HPDE6-E6E7 (cell line): Measurements from ENCODE around the gene ITPRIPL2.

Source experiments
- DNase-seq: peaks from one replicate; pipeline ENCODE4 v3.0.0; 2011; ENCODE audit warnings: missing footprints; ENCODE audit errors: extremely low spot score

ITPRIPL2 gene

DNA sequence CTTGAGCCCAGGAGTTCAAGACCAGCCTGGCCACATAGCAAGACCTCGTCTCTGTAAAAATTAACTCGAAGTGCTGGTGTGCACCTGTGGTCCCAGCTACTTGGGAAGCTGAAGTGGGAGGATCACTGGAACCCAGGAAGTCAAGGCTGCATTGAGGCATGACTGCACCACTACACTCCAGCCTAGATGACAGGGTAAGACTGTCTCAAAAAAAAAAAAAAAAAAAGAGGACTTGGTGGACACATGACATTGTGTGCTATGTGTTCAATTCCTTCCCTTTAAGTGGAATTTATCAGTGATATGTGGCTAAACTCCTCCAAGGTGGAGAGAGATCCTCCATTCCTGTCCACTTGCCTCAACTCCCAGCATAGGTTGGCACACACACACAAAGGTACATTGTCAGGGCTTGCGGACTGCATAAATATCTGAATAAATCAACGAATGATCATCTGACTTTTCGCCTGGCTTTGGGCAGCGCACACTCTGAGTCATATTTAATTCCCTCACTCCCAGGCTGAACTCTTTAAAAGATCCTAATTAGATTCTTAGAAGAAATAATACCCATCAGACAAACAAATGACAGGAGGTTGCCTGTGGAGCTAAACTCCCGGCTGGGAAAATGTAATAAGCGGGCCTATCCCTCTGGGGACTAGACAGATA lies 29.3 kb downstream of the ITPRIPL2 start:
- no peak for DNase-seq

DNA sequence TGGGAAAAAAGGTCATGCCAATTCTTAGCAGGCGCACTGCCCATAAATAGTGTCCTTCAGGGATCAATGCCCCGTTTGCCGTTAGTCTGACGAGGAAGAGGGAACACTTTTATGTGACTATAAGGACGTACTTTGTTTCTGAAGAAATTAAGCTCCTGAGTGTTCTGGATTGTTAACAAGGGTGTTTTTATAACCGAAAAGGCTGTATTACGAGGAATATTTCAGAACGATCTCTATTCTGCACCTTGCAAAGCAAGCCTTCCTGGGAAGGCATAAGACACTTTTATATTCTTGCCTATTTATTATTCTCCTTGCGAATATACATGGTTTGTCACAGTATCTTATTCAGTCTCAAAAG lies 29.8 kb downstream of the ITPRIPL2 start:
- no peak for DNase-seq

DNA sequence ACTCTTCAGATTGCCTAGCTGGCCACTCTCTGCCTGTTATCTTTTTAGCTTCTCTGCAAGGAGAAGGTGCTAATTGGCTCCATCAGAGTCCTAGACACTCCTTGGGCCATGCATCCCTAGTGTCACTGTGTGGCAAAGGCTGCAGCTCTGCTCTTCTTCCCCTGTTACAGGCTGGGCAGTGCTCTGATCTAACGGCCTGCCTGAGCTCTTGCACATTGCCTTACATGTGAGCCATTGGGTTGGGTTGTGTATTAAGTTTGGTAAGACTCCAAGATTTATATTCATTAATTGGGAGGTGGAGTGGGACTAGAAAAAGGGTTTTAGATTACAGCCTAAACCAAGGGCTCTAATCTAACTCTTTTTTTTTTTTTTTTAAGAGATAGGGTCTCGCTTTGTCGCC lies 31.2 kb downstream of the ITPRIPL2 start:
- DNase-seq = no peak

DNA sequence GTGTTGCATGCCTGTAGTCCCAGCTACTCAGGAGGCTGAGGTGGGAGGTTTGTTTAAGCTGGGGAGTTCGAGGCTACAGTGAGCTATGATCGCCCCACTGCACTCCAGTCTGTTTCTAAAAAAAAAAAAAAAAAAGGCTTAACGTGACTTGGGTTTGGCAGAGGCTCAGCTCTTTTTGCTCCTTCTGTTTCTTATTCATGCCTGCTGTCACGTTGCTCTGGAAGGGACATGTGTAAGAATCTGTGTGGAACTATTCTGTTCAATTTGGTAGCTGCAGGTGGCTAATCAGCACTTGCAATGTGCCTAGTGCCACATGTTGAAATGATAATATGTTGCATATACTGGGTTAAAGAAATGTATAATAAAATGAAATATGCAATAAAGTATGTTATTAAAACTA lies 33.4 kb downstream of the ITPRIPL2 start:
- no peak for DNase-seq

DNA sequence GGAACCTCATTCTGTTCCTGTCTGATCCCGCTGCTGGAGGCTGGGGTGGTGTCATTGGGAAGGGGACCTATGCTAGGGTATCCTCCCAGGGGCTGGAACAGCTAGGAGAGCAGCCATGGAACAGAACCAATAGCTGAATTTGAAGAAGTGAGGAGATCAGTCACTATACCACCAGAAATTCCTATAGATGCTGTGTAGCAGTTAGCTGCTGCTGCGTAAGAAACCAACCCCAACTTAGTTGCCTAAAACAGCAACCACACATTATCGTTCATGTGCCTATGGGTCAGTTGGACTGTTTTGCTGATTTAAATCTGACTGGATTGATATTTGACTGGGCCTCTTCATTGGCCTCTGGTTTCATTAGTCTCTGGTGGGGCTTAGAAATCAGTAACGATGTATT lies 33.9 kb downstream of the ITPRIPL2 start:
- no peak for DNase-seq

DNA sequence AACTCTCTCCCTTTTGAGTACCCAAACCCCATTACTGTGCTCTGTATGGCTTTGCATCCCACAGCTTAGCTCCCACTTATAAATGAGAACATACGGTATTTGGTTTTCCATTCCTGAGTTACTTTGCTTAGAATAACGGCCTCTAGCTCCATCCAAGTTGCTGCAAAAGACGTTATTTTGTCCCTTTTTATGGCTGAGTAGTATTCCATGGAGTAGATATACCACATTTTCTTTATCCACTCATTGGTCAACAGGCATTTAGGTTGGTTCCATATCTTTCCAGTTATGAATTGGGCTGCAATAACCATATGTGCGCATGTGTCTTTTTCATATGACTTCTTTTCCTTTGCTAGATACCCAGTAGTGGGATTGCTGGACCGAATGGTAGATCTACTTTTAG lies 34.4 kb downstream of the ITPRIPL2 start:
- no peak for DNase-seq

DNA sequence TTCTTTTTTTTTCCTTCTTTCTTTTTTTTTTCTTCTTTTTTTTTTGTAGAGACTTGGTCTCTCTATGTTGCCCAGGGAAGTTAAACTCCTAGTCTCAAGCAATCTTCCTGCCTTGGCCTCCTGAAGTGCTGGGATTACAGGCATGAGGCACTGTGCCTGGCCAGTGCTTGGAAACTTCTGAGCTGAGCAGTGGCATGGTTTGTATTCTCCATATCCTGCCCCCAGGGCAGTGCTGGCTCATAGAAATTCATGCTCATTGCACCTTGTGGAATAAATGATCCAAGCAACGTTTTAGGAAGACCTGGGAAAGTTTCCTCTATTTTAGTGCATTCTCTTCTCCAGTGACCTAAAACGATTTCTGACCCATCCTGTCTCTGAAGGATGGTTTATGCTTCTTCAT lies 37.5 kb downstream of the ITPRIPL2 start:
- no peak for DNase-seq

DNA sequence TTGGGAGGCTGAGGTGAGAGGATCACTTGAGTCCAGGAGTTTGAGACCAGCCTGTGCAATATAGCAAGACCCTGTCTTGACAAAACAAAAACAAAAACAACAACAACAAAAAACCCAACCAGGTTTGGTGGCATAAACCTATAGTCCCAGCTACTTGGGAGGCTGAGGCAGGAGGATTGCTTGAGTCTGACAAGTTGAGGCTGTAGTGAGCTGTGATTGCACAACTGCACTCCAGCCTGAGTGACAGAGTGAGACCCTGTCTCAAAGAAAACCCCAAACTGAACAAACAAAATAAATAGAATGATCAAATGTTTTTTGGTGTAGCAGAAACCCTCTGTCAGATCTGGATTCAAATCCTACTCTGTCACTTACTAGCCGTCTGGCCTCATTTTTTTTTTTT lies 38.3 kb downstream of the ITPRIPL2 start:
- DNase-seq = no peak

DNA sequence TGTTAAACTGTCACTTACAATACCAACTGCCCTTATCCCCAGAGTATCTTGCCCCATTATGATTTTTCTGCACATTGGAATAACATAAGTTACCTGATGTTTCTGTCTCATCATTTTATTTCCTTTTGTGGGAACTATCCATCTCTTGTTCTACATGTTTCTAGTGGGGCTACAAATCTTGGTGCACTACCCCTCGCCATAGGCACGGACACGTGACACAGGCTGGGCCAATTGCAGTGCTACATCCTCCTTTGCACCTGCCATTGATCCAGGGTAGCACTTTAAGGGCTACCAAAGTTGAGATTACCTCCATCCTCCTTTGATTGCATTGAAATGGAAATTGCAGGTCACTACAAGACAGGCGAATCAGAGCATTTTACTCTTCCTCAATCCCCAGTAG lies 40.1 kb downstream of the ITPRIPL2 start:
- DNase-seq = no peak

DNA sequence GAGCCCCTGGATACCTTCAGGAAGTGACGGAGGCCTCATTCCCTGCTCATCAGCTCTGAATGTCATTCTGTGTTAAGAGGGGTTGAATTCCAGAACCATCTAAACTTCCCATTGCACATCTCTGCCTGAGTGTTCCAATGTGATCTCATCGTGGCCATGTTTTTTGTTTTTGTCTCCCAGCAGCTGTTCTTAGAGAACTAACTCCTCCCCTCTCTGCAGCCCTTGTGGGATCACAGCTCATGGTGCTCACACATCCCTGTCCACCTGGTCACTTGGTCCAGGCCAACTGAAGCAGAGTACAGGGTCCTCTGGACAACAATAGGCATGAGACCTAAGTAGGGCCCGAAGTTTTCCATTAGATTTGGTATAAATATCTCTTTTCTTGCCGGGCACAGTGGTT lies 48.3 kb downstream of the ITPRIPL2 start:
- DNase-seq = no peak

DNA sequence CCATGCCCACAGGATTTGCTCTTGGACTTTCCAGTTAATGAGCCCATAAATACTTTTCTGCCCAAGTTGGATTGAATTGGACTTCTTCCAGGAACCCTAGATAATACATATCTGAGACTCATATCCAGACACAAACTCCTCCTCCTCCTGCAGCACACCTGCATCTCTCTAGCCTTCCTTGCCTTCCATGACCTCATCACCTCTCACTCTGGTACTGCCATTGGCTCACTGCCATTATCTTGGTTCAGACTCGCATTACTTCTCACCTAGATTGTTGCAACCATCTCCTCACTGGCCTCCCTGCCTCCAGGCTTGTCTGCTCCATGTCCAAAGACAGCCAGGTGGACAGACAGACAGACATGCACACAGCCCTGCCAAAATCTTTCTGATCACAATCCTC lies 49.5 kb downstream of the ITPRIPL2 start:
- no peak for DNase-seq

DNA sequence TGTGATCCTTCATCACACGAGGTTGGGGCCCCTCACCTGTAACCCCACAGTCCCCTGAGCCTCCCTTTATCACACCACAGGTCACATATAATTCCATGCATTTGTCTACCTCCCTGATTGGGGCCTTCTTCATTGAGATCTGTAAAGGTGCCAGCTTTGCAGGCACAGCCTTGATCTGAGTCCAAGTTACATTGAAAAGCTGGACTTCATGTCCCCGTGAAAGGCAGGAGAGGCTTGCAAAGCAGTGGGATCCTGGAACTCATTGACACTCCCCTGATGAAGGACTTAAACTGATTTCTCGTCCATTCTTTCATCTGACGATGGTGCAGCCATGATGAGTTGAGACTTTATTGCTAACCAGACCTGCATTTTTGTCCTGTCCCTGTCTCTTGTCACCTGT lies 50.5 kb downstream of the ITPRIPL2 start:
- DNase-seq = no peak

DNA sequence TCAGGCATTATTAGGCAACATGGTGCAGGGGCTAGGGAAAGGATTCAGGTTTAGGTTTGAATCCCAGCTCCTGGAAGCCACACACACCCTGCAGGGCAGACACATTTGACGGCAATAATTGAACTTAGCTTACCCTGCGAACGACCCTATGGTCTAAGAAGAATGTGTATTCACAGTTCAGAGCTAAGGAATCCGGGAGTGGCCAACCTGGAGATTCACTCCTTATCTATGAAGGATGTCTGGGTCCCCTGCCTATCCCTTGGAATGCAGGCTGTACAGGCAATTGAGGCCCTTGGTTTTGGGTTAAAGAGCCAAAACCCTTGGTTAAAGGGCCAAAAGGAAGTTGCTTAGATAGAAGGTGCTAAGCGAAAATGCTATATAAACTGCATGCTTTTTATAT lies 51.3 kb downstream of the ITPRIPL2 start:
- no peak for DNase-seq

DNA sequence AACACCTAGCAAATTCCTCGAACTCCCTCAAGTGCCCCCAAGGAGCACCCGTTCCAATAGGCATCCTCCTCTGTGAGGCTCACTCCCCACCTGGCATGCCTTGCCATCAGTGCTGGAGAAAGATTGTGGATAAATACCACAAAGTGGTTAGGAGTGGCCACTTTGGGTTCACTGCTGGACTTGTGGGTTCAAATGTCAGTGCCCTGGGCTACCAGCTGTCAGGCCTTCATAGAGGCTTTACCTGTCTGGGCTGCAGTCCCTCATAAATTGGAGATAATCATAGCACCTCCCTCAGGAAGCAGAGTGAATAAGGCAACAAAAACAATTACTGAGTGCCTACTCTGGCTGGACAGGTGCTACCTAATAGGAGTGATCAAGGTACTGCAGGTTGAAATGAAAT lies 52.7 kb downstream of the ITPRIPL2 start:
- no peak for DNase-seq

DNA sequence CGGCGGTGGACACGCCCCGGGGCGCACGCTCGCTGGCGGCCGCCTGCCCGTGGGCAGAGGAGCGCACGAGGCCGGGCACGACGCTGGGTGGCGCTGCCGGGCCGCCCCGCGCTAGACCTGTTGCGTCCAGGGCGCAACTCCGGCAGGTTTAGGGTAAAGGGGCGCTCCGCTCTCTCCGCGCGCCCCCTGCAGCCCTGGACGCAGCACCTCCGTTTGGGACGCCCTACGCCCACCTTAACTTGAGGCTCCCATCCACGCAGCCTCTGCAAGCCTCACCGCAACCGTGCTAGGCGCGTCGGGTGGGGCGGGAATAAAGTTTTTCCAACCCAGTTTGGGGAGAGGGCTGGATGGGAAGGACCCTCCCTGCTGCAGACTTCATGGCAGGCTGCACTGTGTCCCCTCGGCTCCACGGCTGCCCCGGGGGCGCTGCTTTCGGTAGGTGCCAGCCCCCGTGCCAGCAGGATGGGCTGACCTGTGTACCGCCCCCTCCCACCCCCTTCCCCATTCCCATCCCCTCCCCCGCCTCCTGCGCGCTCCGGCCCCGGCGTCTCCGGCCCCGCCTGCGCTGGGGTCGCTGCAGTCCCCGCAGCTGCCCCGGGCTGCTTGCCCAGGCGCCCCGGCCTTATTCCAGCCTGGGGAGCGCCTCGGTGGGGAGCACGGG lies 54.1 kb downstream of the ITPRIPL2 start, which contains the start of gene SYT17:
Gene SYT17 (plus strand): TSS at position 531 of the 661 bp plus-strand sequence. CDS start 407 bp downstream, outside the sequence.
- DNase-seq = peak; percentile 75

DNA sequence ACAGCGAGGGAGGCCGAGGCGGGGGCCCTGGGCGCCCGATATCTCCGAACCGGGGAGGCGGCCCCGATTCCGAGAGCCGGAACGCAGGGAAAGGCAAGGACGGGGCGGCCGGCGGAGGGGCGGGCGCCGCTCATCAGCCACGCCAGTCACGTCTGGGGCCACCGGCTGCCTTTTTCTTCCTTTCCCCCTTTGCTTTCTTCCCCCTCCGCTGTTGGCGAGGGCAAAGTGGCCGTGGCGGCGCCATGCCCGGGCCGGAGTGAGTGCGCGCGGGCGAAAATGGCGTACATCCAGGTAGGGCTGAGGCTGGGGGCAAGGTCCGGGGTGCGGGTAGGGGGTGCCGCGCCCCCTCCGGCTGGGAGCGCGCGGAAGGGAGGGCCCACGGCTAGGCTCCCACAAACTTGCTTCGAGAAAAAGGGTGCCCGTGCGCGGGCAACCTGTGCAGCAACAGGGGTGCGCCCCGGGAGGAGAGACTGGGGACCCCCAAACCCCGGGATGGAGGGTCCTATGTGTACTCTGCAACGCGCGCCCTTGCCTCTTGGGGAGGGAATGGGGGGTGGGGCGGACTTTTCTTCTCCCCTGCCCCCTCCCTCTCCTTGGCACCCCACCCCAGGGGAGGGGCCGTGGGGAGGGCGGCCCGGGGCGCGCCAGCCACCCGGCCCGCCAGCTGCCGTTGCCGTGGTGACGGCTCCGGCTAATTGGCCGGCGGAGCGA lies 54.8 kb downstream of the ITPRIPL2 start:
- DNase-seq = no peak

DNA sequence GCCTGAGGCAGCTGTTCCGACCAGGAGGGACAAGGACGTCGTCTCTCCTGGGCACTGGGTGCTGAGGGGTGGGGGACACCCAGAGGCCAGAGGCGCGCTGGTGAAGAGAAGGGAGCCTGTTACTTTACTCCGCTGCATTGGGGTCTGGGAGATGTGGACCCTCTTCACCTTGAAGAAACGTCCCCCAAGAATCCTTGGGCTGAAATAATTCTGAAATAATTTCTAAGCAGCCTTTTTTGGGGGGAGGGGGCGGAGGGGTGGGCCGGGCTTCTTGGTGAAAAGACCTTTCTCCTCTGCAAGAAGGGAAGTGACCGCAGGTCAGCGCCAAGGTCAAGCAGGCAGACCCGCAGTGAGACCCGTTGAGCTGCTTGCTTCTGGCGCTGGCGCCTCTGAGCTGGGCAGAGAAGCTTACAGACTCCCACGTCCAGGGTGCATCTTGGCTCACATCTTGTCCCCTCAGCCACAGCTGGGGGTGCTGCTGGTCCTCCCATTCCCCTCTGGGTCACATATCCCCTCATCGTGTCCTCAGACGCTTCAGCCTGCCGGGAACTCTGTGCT lies 55.4 kb downstream of the ITPRIPL2 start:
- DNase-seq = no peak

DNA sequence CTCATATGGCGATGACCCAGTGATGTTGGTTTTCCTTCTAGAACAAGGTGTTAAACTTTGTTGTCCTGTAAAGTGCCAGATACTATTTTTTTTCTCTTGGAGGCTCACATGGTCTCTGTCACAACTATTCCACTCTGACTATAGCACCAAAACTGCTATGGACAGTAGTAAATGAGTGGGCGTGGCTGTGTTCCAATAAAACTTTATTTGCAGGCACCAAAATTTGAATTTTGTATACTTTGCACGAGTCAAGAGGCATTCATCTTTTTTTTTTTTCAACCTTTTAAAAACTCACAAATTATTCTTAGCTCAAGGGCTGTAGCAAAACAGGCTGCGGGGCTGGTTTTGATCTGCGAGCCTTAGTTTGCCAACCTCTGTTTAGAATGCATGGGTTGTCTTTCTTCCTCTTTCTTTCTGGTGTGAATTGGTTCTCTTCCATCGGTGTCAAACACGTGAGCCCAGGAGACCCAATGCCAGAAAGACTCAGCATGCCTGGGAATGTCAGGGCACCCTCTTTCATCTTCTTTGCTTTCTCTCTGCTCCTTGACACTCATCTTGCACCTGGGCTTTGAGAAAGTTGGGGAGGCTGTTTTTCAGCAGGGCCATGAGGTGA lies 56.4 kb downstream of the ITPRIPL2 start:
- no peak for DNase-seq
